Measurements from ENCODE around the gene MTMR12.

GRCh38 chr5:32228816-32229215 lies 83.9 kb downstream of the MTMR12 start:
- no peak for TF ChIP-seq EZH2phosphoT487 (IDR thresholded peaks at IDR 0.05; ENCODE audit: borderline replicate concordance, low read length)
- TF ChIP-seq, protein P1, sequence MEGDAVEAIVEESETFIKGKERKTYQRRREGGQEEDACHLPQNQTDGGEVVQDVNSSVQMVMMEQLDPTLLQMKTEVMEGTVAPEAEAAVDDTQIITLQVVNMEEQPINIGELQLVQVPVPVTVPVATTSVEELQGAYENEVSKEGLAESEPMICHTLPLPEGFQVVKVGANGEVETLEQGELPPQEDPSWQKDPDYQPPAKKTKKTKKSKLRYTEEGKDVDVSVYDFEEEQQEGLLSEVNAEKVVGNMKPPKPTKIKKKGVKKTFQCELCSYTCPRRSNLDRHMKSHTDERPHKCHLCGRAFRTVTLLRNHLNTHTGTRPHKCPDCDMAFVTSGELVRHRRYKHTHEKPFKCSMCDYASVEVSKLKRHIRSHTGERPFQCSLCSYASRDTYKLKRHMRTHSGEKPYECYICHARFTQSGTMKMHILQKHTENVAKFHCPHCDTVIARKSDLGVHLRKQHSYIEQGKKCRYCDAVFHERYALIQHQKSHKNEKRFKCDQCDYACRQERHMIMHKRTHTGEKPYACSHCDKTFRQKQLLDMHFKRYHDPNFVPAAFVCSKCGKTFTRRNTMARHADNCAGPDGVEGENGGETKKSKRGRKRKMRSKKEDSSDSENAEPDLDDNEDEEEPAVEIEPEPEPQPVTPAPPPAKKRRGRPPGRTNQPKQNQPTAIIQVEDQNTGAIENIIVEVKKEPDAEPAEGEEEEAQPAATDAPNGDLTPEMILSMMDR (IDR thresholded peaks at IDR 0.05; ENCODE audit: low read depth, low read length, poor library complexity, severe bottlenecking) = no peak

Data from DOHH2 (cell line).